Stimulated activated CD4-positive, alpha-beta T cell treated with anti-CD3 and anti-CD28 coated beads, Interleukin-15, amount 100 ng/mL, for 24 hours (primary cell): ENCODE measurements around the gene NINJ2.

Experiments
- DNase-seq: peaks from one replicate; pipeline ENCODE4 v3.0.0-alpha.2; 2020

NINJ2 gene

DNA sequence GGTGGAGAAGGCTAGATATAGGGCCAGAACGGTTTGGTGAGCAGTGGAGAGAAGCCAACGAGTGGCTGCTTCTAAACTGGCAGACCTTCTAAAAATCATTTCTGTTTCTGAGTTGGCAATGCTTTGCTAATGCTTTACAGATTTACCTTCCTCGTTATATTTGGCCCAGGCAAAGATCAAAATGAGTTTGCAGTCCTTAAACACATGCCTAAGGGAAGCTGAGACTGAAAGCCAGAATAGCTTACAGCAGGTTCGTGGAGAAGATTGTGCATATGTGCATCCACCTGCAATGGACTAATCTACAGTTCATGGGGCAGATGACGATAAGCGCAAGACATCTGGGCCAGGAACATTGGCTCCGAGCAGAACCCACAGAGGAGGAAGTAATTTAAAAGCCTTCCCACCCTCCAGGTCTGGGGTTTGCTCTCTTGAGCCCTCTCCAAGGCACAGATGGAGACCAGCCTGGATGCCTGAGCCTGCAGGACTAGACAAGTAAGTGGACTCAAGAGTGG lies 99.4 kb downstream of the NINJ2 start:
- no peak for DNase-seq

DNA sequence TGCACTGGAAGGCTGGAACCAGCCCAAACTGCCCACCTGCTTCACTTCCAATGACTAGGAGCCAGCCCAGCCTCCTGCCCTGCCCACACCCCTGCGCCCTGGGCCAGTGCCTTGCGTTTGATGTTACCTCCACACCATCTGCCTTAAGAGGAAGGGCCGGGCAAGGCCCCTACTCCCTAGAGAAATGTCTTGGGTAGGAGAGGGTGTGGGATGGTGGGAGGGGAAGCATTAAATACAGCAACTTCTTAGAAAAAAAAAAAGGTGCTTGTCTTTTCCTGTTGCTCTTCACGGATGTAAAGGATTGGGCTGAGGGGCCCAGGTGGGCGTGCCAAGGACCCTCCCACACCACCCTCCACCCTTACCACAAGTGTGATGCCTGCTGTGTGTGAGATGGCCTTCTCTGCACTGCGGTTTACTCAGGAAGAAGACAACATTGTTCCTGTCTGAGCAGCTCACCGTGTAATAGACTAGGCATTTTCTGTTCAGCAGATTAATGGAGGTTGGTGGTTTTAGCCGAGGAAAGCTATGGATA lies 99.9 kb downstream of the NINJ2 start:
- peak; percentile 57 for DNase-seq

DNA sequence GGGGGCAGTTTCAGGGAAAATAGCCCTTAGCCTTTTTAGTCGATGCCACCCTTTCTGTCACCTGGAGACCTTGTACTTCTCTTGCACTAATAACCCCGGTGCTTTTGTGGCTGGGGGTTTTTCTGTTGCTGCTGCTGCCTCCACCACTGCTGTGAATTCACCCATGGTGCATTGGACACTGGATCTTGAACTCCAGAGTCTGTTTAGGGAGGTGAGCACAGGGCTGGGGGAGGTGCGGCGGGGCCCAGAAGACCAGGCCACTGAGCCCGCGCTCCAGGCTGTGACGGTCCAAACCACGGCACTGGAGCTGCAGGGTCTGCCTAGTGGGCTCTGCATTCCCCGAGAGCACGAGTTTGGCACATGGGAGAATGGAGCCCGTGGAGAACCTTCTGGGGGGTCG lies 100.6 kb downstream of the NINJ2 start:
- no peak for DNase-seq

DNA sequence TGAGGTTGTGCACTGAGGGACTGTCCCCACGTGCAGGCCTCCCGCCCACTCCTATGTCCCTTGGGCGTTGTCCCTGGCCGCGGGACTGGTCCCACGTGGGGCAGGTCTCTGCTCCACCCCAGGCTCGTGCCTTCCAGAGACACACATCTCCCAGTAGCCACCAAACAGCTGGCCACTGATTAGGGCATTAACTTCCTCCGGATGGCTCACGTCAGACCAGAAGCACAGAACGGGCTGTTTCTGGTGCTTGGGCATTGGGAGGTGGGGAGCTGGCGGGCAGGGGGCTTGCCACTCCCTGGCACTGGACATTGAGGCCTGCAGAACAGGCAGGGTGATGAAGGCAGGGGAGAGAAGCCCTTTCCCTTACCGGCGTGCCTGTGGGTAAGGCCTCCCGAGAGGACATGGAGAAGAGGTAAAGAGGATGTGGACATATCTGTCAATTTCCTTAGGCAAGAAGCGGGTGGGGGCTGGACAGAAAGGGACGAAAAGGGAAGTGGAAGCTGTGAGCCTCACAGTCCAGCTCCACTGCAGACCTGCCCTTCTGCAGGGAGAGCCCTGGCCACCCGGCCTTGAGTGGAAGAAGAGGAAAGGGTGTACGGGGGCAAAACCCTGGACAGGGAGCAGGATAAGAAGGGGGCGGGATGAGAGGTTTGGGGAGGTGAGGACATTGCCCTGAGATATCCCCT lies 101.2 kb downstream of the NINJ2 start:
- no peak for DNase-seq

DNA sequence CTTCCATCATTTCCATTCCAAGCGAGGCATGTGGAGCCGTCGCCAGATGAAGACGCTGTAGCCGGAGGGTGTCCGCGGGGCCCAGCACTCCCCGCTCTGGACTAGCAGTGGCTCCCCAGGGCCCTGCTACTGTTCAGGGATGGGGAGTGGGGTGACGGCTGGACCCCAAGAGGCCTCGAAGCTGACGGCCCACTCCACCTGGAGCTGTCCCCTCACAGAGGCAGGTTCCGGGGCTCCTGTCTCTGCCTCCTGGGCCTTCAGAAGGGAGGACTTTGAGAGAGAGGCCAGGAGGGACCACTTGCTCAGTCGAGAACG lies 101.9 kb downstream of the NINJ2 start:
- DNase-seq = no peak

DNA sequence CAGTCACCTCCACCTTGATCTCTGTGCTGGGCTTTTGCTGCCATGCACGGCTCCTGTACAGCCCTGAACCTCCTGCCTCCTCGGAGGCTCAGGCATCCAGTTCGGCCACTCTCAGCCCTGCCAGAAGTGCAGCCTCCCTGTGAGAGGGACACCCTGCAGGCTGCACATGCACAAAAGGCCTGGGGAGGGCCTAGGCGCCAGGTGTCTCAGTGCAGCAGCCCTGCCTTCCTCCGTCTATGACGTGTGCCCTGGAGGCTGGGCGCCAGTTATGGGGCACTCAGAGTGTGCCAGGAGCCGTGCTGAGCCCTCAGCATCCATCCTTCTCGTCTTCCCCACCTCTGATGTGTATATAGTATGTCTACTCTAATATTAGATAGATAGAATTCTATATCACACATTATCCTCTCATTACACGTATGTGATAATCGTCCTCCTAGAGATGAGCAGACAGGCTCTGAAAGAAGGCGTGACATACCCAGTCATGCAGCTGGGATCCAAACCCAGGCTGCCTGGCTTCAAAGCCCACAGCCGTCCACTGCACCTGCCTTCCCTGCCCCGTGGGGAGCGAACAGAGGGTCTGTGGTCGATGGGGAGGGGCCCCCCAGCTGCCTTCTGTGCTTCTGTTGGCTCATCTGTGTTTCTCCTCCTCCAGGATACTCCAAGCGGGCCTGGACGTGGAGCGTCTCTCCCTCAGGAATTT lies 102.4 kb downstream of the NINJ2 start:
- no peak for DNase-seq

DNA sequence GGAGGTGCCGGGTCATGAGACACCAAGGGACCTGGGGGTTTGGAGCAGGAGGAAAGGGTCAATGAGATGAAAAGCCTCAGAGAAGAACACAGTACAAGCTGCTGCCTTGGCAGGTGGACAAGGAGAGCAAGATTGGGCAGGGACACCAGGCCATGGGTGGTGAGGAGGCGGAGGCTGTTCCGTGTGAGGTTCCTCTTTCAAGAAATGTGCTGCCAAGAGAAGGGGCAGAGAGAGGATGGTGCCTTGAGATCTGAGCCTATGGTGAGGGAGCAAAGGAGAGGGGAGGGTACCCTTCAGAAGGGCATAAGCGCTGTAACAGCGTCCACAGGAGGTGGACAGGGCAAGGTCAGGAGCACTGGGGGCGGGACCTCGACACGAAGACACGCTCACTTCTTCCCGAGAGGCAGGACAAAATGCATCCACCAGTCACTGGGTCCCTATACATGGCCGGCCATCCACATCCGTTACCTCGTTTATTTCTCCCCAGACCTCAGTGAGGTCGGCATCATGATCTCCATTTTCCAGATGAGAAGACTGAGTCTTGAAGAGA lies 103.3 kb downstream of the NINJ2 start:
- DNase-seq = no peak

DNA sequence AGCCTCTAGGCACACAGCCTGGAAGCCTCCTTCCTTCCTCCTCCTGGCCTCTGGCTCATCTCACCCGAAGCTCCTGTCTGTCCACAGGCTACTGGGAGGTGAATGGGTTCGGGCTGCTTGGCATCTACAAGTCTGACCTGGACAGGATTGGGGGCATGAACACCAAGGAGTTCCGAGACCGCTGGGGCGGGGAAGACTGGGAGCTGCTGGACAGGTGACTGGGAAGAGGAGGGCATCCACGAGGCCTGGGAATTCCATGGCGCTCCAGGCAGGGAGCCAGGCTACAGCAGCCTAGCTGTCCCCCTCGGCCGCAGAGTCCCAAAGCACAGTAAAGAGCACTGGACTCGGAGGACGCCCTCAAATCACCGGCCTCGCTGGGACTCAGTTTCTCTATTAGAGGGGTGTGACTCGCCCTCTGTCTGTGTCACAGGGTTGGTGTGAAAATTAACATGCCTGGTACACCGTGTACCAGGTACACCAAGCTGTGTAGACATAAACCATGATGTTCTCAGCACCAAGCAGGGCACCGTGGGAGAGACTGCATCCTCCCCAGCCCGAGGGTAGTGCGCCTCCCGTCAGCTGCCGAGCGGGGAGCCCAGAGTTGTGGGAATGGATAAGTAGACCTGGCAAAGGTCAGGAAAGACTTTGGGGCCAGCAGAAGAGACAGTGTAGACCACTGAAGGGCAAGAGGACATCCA lies 103.9 kb downstream of the NINJ2 start:
- DNase-seq = no peak

DNA sequence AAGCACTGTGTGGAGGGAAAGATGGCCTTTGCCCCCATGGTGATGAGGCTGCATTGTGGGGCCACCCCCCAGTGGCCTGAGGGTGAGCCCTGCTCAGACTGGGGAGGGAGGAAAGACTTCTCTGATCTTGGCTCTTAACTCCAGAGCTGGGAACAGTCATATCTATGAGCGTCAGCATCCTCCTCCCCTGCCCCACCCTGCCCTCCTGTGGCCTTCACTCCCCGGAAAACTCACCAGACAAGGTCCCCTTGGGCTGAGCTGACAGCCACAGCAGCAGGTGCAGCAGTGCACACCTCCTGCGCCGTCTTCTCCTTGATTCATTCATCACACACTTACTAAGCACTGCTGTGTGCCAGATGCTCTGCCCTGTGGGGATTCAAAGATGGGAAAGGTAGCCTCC lies 104.7 kb downstream of the NINJ2 start:
- DNase-seq = no peak

DNA sequence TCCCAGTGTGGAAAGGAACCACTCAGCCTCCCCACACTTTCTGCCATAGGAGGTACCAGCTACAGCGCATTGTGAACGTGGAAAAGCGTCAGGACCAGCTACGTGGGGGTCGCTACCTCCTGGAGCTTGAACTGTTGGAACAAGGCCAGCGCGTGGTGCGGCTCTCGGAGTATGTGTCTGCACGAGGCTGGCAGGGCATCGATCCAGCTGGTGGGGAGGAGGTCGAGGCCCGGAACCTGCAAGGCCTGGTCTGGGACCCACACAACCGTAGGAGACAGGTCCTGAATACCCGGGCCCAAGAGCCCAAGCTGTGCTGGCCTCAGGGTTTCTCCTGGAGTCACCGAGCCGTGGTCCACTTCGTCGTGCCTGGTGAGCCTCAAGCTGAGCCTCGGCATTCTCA lies 106.7 kb downstream of the NINJ2 start:
- no peak for DNase-seq

DNA sequence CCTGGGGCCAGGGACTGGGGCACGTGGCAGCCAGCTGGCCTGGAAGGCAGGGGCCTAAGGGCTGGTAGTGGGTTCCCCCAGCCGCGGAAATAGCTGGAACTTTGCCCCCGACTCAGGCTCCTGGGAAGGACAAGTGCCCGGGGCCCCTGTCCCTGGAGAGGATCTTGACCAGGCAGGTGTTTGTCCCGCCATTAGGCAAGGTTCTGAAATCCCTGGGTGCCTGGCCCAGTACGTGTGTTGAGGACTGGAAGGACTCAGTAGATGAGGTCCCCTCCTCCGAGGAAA lies 109.3 kb downstream of the NINJ2 start:
- no peak for DNase-seq

DNA sequence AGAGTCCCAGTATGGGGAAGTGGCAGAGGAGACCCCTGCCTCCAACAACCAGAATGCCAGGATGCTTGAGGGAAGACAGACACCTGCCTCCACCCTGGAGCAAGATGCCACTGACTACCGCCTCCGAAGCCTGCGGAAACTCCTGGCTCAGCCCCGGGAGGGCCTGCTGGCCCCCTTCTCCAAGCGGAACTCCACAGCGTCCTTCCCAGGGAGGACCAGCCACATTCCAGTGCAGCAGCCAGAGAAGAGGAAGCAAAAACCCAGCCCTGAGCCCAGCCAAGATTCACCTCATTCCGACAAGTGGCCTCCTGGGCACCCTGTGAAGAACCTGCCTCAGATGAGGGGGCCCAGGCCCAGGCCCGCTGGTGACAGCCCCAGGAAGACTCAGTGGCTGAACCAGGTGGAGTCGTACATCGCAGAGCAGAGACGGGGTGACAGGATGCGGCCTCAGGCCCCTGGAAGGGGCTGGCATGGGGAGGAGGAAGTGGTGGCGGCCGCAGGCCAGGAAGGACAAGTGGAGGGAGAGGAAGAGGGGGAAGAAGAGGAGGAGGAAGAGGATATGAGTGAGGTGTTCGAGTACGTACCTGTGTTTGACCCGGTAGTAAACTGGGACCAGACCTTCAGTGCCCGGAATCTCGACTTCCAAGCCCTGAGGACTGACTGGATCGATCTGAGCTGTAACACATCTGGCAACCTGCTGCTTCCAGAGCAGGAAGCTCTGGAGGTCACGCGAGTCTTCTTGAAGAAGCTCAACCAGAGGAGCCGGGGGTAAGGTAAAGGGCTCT lies 109.8 kb downstream of the NINJ2 start:
- no peak for DNase-seq

DNA sequence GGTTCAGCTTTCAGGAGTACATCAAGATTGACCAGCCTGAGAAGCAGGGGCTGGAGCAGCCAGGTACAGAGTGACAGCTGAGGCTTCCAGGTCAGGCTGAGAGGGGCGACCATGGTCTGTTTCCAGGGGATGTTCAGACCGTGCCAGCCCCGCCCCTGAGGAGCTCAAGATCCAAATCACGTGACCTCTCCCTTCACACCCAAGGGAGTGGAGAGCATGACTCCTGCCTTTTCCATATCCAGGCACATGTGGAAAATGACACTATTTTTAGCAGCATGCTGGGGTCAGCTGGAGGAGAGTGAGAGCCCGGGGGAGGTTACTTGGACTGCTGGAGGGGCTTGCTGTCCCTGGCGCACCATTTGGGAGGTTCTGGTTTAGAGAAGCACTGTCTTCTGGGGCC lies 110.8 kb downstream of the NINJ2 start:
- no peak for DNase-seq

DNA sequence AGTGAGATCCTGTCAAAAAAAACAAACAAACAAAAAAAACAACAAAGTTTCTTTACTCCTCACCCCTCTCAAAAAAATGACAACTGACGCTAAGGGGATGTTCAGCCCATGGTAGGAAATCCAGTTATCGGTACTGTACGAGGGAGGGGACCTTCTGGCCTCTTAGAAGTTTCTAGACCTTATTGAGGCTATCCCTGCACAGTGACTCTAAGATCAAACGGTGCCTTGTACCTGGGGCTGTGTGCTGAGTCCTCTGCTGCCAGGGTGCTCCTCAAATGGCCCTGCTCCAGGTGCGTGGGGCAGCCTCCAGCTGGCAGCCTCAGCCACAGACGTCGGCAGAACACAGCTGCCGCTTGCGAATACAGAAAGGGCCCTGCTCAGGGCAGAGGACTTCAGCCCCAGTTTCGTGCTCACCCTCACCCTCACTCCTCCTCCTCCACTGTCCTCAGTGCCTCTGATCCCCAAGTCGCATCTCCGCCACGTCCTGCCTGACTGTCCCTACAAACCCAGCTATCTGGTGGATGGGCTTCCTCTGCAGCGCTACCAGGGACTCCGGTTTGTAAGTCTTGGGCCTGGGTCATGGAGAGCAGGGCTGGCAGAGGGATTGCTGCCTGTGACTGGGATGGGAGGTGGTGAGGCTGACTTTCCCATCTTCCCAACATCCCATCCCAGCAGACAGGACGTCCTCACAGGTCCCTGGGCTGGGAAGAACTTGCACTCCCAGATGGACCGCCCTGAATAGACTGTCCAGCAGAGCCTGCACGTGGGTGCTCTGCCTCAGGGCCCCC lies 112.6 kb downstream of the NINJ2 start:
- DNase-seq = no peak

DNA sequence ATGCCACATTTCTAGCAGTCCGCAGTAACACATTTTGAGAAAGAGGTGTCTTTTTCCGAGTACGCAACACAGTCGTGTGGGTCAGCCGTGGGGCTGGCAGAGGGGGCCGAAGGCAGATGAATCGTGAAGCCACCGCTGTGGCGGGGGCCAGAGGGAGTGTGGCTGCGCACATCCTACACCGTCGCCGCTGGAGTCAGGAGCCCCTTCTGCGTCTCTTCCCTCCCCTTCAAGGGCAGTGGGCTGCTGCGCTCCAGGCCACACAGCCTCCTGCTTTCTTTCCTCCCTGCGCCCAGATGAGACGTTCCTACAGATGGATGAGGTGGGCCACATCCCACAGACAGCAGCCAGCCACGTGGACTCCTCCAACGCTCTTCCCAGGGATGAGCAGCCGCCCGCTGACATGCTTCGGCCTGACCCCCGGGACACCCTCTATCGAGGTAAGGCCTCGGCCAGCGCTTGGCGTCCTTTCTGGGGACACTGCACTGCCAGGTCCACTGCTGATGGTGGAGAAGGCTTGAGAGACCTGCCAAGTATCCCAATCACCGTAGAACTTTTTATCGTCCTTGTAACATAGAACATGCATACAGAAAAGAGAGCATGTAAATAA lies 113.7 kb downstream of the NINJ2 start:
- DNase-seq = no peak

DNA sequence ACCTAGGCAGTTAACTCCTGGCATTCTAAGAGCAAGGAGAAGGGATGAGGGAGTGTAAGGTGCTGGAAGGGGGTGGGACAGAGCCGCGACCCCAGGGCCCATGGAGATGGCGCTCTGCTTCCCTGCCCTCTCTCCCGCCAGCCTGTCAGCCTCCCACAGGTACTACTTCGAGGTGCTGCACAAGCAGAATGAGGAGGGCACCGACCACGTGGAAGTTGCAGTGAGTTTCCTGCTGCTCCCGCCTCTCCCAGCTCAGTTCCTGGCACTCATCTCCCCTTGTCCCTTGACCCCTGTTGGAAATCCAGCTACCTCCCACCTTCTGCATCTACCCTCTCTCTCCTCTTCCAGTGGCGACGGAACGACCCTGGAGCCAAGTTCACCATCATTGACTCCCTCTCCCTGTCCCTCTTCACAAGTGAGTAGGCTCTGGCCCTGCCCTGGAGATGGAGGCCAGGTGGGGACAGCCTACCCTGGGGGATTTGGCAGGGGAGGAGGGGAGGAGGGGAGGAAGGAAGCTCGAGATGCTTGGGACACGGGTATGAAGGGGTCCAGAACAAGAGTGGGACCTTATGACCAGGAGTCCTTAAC lies 115.3 kb downstream of the NINJ2 start:
- DNase-seq = no peak

DNA sequence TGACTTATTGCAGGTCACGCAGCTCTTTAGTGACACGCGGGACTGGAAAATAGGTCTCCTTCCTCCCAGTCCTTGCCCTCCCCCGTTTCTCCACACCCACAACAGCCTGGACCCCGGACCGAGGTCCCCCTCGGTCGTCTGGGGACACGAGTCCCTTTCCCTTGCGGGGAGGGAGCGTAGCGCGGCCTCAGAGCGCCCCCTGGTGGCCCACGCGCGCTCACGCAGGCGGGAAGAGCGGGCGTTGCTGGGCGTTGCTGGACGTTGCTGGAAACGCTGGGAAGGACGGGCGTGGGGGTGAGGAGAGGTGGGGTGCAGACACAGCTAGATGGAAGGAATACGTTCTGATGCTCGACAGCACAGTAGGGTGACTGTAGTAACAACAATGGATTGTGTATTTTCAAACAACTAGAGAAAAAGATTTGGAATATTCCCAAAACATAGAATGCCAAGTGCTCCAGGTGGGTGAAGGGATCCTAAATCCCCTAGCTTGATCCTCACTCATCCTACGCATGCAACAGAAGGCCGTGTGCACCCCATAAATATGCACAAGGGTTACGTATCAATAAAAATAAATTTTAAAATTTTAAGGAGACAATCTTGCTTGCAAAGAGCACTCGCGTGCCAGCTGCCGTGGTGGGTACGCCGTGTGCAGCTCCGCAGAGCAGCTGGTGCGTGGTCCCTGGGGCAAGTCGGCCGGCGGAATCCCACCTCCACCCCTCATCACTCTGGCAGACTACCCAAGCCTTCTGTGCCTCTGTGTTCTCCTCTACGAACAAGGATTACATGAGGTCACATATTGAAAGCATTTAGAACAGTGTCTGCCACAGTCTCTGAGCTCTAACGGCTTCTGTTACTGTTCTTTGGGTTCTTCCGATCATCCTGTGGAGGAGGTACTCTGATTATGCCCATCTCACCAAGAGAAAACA lies 116.1 kb downstream of the NINJ2 start:
- DNase-seq = peak; percentile 78

DNA sequence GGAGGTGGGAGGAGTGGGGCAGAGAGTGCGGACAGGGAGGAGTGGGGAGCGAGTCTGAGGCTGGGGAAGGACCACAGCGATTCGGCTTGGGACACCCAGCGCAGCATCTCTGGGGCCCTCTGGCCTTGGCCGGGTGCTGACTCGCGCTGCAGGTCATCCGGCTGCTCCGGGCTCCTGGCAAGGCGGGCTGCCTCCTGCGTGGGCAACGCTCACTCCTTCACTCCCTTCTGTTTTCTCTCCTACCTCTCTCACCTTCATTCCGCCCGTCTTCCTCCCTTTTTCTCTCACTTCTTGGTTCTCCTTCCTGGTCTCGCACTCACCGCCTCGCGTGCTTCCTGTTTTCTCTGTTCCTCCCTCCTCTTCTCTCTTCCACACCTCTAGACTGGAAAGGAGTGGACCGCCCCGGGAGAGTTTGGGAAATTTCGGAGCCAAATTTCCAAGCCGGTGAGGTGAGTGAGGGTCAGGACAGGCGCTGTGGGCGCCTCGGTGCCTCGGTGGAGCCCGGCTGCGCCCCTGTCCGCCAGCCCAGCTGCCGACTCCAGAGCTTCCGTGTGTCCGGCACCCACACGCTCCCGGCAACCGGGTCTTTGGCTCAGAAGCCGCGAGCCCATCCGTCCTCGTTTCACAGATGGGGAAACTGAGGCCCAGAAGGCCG lies 116.9 kb downstream of the NINJ2 start:
- DNase-seq = no peak

DNA sequence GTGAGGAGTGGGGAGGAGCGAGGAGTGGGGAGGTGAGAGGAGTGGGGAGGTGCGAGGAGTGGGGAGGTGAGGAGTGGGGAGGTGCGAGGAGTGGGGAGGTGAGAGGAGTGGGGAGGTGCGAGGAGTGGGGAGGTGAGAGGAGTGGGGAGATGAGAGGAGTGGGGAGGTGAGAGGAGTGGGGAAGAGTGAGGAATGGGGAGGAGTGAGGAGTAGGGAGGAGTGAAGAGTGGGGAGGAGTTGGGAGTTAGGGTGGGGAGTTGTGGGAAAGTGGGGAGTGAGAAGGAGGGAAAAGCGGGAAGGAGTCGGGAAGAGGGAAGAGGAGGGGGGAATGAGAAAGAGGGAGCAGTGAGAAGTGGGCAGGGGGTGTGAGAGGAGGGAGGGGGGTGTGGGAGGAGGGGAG lies 117.4 kb downstream of the NINJ2 start:
- DNase-seq = no peak
